GM12872 (cell line): Measurements from ENCODE around the gene CHAF1B.

ENCODE experiments used
- TF ChIP-seq, protein P1 (sequence below): IDR thresholded peaks from 3 replicates; pipeline ENCODE4 v1.5.1; 2011; ENCODE audit warnings: low read depth, mild to moderate bottlenecking, low read length, moderate library complexity; ENCODE audit not compliant: insufficient read depth

Gene CHAF1B

DNA sequence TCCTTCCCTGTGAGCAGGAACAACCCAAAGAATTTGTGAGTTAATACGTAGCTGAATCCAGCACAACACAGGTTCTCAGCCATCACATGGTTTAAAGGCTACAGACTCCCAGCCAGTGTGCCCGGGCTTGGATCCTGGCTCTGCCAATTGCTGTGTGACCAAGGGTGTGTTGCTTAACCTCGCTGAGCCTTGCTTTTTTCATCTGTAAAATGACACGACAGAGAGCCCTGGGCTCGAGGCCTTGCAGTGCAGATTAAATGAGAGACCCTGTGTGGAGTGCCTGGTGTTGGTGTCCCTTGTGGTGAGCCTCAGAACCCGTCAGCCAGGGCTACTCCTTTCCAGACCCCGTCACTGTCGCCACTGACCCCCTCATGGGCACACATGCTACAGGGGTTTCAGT lies 39.4 kb downstream of the CHAF1B start:
- TF ChIP-seq, protein P1, sequence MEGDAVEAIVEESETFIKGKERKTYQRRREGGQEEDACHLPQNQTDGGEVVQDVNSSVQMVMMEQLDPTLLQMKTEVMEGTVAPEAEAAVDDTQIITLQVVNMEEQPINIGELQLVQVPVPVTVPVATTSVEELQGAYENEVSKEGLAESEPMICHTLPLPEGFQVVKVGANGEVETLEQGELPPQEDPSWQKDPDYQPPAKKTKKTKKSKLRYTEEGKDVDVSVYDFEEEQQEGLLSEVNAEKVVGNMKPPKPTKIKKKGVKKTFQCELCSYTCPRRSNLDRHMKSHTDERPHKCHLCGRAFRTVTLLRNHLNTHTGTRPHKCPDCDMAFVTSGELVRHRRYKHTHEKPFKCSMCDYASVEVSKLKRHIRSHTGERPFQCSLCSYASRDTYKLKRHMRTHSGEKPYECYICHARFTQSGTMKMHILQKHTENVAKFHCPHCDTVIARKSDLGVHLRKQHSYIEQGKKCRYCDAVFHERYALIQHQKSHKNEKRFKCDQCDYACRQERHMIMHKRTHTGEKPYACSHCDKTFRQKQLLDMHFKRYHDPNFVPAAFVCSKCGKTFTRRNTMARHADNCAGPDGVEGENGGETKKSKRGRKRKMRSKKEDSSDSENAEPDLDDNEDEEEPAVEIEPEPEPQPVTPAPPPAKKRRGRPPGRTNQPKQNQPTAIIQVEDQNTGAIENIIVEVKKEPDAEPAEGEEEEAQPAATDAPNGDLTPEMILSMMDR: no peak

DNA sequence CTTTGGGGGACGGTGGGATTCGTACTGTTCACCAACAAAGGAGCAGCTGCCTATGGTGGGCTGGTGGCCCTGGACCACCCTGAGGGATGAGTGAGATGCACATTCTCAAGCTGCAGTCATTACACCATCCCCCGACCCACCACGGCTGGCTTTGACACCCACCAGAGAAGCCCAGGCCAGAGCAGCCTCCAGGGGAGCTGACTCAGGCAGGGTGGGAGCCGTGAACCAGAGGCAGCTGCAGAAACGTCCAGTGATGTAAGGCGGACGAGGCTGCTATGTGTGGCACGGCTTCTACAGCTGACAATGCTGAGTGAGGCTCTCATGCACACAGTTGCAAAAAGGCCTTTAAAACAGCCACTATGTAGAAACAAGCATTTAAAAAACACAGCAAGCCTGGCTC lies 40.1 kb downstream of the CHAF1B start:
- TF ChIP-seq, protein P1: no peak

DNA sequence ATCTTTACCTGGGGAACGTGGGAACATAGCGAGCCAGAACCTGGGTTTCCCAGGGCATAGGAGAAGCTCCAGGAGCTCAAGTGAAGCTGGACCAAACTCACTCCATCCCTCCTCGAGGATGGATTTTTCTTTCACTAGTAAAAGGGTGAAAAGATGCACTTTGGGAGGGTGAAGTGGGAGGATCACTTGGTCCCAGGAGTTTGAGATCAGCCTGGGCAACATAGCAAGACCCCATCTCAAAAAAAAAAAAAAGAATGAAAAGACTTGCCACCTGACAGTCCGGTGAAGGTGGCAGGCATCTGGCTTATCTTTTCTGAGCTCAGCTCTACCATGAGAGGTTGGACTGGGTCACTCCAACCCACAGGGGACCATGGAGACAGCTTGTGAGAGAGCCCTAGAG lies 42.3 kb downstream of the CHAF1B start:
- TF ChIP-seq, protein P1: no peak

DNA sequence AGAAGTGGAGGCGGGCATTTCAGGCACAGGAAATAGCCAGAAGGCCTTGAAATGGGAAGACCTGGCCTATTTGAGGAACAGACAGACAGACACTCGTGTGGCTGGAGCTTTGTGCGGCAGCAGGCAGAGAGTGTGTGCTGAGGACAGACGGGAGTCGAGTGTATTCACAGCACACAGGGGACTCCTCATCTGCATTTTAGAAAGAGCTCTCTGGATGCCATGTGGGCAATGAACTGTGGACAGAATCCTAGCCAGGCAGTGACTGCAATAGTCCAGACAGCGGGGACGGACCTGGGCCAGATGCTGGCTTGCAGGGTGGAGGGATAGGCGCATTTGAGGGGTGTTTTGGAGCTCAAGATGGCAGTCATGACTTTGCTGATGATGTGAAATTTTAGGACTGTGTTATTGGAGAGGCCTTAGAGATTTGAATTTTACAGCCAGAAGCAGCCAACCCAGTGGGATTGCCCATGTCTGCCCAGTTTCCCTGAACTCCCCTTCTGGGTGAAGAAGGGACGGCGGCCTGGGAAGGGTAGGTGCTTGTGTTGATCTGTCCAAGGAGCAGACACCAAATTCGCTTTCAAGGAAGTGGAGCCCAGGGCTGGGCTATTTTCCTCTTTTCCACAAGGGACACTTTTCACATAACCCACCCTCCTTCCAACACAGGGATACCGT lies 43.7 kb downstream of the CHAF1B start:
- TF ChIP-seq, protein P1: no peak

DNA sequence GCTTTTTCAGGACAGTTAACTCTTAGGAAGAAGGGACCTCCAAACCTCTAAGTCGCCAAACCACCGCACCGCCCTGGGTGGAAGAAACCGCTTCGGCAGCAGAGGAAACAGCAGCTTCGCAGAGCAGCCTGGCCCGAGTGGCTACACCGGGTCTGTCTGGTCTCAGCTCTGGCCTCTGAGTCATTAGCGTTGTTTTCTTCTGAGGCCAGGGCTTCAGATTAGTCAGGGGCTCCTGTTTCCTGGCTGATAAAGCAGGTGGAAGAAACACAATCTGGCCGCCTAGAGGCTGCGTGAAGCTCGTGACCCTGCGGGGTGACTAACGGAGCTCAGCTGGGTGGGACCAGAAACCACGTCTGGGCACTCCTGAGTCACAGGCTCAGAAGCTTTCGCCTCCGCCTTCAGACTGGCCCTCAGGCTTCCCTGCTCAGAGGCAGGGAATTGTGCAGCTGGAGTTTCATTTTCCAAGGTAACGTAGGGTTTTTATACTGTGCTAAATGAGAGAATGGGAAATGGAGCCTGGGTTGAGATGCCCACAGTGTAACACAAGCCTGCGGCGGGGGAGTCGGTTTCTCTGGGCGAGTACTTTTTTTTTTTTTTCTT lies 44.9 kb downstream of the CHAF1B start:
- TF ChIP-seq, protein P1: peak; percentile 40; the same call in 1 of the 3 replicates

DNA sequence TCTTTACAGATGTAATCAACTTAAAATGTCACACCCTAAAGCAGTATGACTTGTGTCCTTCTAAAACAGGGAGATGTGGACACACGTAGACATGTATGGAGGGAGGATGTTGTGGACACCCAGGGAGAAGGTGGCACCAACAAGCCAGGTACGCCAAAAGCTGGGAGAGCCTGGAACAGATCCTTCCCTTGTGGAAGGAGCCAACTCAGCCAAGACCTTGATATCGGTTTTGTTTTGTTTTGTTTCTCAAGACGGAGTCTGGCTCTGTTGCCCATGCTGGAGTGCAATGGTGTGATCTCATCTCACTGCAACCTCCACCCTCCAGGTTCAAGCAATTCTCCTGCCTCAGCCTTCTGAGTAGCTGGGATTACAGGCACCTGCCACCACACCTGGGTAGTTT lies 45.6 kb downstream of the CHAF1B start:
- TF ChIP-seq, protein P1: no peak

DNA sequence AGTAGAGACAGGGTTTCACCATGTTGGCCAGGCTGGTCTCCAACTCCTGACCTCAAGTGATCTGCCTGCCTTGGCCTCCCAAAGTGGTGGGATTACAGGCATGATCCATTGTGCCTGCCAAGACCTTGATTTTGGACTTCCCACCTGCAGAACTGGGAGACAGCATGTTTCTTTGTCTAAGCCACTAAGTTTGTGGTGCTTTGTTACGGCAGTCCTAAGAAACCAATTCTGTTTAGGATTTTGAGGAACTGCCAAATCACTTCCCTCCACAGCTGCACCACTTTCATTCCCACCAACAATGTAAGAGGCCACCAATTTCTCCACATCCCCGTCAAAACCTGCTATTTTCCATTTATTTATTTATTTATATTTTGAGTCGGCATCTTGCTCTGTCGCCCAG lies 46.1 kb downstream of the CHAF1B start:
- TF ChIP-seq, protein P1: no peak
